ENCODE results near the gene RAP1GAP.

Gene RAP1GAP

DNA sequence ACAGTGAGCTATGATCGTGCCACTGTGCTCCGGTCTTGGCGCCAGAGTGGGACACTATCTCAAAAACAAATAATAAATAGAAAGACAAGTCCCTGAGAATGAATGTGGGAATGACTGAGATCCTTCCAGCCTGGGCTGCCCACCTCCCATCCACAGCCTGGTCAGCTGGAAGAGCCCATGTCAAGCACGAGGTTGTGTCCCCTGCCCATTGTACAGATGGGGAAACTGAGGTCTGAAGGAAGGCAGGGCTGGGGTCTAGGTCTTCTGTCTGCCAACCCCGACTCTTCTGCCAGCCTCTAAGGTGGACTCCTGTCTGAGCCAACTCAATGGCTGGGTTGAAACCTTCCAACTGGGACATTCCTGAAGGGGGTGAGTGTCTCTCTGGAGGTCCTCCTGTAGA lies 79.5 kb downstream of the RAP1GAP start:
- no peak for DNase-seq

DNA sequence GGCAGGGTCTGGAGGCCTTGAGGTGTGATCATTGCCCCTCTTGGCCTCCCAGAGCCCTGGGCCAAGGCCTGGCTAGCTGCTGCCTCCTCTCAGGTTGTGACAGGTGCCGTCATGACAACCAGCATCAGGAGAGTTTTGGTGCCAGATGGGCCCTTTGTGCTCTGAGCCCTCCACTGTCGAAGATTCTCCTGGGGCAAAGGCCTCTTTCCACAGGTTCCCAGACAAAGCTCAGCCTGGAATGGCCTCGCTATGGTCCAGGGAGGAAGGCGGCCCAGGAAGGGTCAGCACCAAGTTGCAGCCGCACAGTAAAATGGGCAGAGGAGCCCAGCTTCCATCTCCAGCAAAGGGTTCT lies 81.6 kb downstream of the RAP1GAP start:
- no peak for DNase-seq

DNA sequence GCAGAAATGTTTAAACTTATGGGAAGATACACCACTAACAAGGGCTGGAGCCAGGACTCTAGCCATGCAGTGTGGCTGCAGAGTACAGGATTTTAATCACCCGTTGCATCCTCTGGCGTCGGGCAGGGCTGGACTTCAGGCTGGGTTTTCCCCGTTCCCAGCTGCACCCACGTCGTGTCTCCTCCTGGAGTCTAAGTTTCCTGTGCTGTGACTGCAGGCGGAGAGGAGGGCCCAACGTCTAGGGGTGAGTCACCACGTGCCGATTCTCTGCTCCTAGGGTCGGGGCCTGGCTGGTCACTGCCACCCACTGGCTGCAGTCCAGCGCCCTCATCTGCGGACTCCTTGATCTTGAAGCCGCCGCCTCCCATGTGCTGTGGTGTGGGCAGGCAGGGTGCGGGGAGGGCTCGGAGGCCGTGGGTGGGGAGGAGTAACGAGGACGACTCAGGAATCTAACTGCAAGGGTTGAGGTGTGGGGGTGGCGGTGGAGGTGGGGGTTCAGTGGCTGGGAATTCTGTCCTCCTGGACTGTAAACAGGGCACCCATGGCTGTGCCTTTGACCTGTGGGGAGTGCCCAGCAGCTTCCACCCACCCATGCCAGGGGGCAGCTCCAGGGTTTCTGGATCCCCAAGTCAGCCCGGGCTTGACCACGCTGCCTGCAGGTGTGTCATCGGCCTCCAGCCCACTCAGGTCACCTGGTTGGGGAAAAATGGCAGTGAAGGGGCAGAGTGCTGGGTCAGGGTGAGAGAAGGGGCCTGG lies 82.1 kb downstream of the RAP1GAP start:
- DNase-seq, result no peak

DNA sequence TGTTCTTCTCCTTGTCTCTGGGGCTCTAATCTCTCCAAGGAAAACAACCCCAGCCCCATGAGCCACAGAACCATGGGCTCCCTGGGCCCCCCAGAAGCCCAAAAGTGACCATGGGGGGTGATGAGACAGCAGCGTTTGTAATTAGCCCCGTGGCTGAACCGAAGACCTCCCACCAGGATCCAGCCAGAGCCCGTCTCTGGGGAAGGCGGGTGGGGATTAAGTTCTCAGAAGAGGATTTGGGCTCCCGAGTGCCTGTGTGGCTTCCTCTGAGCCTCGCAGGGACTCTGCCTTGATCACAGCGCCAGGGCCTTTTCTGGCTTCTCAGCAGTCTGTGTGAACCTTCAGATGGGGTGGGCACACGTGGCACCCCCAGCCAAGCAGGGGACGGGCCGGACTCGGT lies 82.9 kb downstream of the RAP1GAP start:
- DNase-seq, result no peak

DNA sequence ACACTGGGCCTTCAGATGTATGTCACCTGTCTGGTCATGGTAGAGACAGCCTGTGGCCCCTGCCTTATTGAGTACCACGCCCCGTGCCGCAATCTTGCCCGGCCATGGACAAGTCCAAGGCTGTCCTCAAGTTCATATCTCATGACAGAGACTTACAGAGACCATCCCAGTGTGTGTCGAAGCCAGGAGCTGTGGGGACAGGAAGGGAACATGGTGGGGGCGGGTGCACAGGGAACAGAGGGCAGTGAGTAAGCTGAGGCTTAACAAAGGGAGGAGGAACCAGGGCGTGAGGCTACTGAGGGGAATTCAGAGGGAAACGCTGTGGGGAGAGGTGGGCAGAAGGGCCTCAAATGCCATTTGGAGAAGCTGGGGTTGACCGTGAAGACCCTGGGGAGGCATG lies 84.1 kb downstream of the RAP1GAP start:
- DNase-seq, result no peak

DNA sequence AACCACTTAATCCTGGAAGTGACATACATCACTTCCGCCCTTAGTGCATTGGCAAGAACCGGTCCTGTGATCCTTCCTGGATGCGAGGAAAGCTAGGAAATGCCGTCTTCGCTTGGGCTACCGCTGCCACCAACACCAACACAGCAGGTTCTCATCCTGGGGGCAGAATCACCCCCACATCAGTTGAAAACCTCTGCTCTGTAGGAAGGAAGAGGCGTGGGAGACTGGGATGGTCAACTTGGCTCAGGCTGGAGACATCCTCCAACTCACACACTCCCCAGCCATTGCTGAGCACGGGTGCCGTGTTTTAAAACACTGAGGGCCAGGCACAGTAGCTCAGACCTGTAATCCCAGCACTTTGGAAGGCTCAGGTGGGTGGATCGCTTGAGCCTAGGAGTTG lies 85.1 kb downstream of the RAP1GAP start:
- DNase-seq, result no peak

DNA sequence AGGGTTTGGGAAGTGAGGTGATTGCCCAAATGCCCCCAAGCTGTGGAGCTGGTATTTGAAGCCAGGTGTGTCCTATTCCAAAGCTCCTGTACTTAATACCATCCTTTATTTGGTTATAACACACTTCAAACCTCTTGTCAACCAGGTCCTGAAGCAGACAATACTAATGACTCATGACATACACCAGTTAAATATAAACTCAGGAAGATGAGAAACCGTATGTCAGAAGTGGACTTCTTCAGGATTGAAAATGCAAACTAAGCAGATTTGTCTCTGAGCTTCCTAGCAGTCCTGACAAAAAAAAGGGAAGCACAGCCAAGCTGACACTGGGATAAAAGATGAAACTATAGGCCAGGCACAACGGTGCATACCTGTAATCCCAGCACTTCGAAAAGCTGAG lies 89.4 kb downstream of the RAP1GAP start:
- no peak for DNase-seq

DNA sequence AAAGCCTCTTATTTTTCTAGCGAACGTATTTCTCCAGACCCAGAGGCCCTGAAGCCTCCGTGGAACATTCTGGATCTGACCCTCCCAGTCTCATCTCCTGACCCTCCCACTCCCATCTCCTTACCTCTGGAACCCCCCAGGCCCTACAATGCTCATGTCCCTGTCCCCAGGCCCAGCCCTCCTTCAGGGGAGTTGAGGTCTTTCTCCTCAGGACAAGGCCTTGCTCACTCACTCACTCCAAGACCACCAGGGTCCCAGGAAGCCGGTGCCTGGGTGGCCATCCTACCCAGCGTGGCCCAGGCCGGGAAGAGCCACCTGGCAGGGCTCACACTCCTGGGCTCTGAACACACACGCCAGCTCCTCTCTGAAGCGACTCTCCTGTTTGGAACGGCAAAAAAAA lies 91.2 kb downstream of the RAP1GAP start:
- DNase-seq, result no peak

DNA sequence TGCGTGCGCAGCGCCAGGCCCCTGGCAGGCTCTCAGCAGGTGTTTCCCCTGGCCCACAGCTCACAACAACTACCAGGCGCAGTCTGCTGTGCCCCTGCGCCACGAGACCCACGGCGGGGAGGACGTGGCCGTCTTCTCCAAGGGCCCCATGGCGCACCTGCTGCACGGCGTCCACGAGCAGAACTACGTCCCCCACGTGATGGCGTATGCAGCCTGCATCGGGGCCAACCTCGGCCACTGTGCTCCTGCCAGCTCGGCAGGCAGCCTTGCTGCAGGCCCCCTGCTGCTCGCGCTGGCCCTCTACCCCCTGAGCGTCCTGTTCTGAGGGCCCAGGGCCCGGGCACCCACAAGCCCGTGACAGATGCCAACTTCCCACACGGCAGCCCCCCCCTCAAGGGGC lies 91.8 kb downstream of the RAP1GAP start:
- no peak for DNase-seq

DNA sequence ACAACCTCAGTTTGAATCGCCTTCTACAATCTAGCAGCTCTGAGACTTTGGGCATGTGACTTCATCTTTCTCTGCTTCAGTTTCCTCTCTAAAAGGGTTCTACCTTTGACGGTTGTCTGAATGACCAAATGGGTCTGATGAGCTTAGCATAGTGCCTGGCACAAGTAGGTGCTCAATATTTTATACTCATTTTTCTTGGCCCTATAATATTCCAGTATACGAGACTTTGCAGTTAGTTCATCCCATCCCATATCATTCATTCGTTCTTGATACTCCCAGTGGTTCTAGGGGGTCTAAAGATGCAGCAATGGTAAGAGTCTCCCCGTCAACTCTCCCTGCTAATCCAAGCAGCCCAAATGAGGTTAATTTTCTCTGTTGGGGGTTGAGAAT lies 92.4 kb downstream of the RAP1GAP start:
- no peak for DNase-seq

DNA sequence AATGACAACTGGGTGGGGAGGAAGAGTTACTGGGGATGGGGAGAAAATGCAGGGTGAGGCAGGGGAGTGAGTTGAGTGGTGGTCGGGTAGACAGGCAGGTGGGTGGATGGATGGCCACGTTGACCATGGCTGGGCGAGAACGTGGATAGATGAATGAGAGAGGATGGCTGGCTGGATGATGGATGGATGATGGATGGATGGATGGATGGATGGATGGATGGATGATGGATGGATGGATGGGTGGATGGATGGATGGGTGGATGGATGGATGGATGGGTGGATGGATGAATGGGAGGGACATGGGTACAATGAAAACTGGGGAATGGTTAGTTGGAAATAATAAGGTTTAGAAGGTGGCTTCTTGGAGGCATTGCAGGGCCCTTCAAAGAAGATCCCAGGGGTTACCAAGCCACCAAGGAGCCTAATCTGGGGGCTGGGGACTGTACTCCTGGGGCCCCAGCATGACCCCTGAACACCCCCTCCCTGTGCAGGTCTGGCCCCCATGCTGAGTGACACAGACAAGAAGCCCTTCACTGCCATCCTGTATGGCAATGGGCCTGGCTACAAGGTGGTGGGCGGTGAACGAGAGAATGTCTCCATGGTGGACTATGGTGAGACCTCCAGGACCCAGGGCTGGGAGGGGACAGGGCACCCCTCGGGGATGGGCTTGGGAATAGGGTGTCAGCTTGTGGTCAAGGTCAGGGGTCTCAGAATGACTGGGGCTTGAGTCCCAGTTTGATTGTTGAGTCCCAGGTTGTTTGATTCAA lies 92.9 kb downstream of the RAP1GAP start:
- DNase-seq, result no peak

DNA sequence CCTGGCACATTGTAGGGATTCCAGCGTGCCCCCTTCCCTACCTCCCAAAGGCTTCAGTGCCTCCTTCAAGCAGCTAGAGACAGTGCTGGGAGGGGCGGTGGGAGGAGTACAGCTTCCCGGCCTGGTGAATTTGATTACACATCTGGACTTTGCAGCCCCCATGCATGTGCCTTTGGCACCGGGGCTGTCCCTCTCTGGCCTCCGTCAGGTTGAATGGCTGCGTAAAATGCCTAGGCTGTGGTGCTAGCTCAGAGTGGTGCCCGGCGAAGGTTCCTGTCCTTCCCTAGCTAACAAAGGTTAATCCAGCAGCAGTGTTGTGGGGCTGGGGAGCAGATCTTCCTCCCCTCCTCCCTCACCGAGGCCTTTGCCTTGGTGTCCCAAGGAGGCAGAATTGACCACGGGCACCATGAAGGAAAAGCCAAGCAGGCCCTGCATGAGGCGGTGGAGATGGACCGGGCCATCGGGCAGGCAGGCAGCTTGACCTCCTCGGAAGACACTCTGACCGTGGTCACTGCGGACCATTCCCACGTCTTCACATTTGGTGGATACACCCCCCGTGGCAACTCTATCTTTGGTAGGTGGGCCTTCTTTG lies 93.7 kb downstream of the RAP1GAP start:
- DNase-seq, result no peak

DNA sequence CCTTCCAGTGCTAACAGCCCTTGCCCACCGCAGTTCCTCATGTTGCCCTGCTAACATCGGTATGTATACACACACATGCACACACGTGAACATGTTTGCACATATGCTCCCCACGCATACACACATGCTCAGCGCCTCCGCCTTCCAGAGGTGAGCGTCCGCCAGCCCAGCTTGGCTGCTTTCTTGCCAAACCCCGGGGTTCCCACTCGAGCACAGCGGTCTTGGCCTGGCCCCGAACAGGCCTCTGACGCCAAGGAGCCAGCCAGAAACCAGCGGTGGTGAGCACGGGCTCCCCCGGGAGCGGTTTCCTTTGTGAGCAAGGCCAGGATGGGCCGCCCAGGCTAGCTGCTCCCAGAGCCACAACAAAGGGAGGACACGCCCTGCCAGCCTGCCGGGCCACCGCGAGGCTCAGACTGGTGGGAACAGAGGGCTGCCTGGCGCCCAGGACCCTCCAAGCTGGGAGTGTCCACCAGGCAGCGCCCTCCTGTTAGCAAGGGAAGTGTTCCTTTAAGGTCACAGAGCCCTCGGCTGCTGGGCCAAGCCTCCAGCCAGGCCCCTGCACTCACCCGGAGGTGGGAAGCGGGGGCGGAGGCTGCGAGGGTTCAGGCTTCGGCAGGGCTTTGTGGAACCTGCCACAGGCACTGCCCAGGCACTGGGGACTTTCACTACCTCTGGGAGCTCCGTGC lies 94.5 kb downstream of the RAP1GAP start:
- no peak for DNase-seq

DNA sequence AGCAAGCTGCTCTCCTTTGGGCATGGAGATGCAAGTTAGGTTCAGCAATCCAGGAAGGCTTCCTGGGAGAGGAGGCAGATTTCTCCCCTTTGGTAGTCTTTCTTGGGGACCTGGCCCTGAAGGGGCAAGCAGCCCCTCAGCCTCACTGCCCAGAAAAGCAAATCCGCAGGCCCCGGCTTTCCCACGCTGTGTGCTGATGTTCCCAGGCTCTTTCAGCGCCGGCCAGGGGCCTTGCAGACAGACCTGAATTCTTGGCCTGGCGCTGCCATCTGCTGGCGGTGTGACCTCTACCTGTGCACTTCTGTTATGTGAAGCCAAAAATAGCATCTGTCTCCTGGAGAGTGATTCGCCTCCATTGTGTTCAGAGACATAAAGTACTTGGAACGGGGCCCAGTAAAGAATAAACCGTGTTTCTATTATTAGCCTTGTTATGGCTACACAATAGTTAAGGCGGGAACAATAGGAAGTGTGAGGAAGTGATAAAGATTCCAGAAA lies 95.1 kb downstream of the RAP1GAP start:
- peak; percentile 33 for DNase-seq

DNA sequence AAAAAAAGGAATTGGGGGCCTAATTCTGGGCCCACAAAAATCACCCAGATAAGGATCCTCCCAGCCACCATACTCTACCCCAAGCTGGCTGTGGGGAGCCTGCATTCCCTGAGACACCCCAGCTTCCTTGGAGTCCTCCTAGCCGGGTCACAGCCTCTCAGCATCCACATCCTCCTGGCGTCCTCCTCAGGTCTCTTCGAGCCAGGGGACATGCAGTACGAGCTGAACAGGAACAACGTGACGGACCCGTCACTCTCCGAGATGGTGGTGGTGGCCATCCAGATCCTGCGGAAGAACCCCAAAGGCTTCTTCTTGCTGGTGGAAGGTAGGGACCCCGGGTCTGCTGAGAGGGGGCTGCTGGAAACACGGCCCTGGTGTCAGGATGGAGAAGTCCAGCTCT lies 95.7 kb downstream of the RAP1GAP start:
- no peak for DNase-seq

DNA sequence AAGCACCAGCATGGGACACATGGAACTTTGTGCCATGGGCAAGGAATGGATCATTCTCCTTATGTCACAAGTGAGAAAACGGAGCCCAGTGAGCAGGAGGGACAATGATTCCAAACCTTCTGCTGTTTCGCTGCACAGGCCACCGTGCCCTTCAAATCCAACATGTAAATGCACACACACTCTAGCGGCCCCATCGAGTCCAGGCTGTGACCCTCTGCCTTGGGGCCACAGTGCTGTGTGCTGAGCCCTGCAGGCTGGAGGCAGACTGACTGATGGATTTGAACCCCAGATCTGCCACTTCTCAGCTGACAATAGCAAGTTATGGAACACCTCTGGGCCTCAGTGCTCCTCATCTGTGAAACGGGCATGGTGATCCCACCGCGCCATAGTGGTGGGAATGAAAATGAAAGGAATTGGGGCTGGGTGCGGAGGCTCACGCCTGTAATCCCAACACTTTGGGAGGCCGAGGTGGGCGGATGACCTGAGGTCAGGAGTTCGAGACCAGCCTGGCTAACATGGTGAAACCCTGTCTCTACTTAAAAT lies 96.4 kb downstream of the RAP1GAP start:
- DNase-seq, result no peak

DNA sequence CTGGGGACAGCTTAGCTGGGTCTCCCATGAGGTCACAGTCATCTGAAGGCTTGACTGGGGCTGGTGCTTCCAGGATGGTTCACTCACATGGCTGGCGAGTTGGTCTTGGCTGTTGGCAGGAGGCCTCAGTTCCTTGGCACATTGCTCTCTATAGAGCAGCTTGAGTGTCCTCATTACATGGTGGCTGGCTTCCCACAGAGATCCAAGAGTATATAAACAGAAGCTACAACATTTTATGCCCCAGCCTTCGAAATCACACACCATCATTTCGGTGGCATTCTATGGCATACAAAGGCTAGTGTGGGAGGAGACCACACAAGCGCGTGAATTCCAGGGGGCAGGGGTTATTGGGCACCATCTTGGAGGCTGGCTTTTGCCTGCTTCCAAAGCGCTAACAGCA lies 96.9 kb downstream of the RAP1GAP start:
- DNase-seq, result no peak

DNA sequence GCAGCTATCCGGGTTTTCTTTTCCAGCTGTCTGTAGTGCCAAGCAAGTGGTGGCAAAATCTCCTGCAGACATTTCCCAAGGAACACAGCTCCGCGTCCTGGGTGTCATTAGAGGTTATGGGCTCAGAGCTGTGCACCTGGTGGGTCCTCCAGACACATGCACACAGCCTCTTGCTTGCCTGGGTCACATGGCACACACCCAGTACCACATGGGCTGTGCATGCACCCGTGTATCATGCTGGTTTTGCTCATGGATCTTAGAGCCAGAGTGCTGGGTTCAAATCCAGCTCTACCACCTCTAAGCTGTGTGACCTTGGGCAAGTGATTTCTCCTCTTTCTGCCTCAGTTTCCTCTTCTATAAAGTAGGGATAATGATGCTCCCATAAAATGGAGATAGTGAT lies 98.3 kb downstream of the RAP1GAP start:
- no peak for DNase-seq

DNA sequence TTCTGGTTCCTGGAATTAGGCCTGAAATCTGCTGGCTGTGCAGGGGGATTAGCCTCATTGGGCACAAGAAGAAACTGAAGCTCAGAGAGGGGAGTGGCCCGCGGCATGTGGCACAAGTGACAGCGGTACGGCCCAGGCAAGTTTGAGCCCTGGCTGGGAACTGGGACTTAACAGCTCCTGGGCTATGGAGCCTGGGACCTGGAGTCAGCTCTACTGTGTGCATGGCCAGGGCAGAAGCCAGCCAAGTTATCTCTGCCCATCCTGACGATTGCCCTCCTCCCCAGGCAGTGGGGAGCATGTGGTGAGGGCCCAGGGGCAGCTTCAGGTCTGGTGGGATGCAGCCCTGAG lies 98.7 kb downstream of the RAP1GAP start:
- no peak for DNase-seq

DNA sequence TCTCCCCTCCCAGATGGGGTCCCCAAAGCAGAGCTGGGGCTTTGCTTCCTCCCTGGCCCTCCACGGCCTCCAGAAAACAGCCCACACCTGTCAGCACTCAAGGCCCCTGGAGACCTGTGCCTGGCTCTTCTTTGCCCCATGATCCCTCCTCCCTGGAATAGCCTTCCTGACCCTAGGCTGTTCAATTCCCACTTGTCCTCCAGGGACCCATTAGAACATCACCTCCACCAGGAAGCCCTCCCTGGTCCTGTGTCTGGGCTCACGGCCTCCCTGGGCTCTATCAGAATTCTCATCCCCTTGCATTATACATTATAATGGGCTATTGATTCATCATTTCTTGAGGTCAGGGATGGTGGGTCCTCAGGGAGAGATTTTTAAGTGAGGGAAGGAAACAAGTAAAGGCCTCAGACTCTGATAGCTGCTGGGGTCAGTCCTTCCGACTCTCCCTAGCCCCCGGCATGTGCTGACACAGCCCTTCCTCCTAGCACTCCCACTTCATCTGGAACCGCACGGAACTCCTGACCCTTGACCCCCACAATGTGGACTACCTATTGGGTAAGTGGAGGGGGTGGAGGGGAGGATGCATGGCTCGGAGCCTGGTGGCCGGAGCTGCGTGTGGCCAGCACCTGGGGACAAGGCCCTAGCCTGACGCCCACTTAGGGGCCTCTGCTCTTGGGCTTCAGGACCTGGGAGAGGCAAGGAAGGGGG lies 99.2 kb downstream of the RAP1GAP start:
- no peak for DNase-seq

DNA sequence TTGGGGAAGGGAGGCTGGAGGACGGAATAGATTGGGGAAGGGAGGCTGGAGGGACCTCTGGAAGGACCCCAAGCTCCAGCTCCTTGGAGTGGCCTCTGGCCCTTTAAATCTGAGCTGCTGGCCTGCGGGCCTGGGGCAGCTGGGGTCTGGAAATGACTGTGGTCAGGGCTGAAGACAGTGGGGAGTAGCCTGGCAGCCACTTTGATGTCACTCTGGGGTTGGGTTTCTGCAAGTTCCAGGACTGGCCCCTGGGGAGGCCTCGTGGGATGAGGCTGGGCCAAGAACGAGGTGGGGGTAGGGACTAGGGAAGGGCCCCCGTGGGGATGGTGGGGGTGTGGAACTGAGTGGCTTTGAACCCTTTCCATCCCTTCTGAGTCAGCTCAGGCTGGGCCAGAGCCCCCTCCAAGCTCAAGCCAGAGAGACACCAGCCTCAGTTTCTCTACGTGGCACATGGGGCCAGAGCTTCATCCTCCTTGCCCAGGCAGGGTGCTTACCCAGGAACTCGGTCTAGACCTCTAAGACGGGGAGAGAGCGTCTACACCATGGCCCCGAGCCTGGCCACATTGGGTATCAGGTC lies 100.3 kb downstream of the RAP1GAP start:
- no peak for DNase-seq

DNA sequence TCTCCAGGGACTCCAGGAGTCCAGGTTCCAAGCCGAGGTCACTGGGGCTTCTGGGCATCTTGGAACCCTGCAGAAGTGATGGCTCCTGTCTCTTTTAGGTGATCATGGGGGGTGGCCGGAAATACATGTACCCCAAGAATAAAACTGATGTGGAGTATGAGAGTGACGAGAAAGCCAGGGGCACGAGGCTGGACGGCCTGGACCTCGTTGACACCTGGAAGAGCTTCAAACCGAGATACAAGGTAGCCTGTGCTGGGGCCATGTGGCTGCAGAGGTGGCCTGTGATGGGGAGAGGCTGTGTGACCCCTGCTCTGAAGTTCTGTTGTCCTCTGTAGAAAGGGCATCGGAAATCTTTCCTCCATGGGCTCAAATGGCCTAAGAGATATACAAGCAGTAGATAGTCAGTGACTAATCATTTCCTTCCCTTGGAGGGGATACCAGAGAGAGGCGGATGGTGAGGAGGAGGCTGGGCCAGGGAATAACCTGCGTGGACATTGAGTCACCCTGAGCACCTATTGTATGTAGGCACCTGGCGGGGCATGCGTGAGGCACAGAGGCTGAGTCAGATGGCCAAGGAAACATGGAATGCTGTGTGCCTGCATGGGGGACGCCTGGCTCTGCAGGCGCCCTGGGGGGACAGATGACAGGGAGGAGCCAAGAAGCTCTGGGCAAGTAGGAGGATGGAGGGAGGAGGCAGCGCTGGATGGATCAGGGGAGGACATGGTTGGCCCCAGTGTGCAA lies 101.0 kb downstream of the RAP1GAP start:
- no peak for DNase-seq

Measured in GDM1 (cell line).